ENCODE data around the gene SSTR4. TPM values are rescaled to one million over a fixed set of nuclear protein-coding genes. Genes with fewer than 3 reads are reported as not detected.

SSTR4 gene
- total RNA-seq, 1 donor from 2014 or later, result not detected

GRCh38 chr20:23031346-23031745, 3.8 kb upstream of the SSTR4 start:
- Histone ChIP-seq H3K27ac (no peak overlapping the region), H3K27me3 (peaks cover 9% of the 10 kb centered on the region), H3K9me3 (no peaks in the 10 kb centered on the region), H3K36me3 (no peaks in the 10 kb centered on the region), H3K4me1 (peaks cover 3% of the 10 kb centered on the region), H3K4me3 (no peak overlapping the region)
- intact Hi-C loops (cut with DNase I), result no loop called here
- TF ChIP-seq, protein P1, sequence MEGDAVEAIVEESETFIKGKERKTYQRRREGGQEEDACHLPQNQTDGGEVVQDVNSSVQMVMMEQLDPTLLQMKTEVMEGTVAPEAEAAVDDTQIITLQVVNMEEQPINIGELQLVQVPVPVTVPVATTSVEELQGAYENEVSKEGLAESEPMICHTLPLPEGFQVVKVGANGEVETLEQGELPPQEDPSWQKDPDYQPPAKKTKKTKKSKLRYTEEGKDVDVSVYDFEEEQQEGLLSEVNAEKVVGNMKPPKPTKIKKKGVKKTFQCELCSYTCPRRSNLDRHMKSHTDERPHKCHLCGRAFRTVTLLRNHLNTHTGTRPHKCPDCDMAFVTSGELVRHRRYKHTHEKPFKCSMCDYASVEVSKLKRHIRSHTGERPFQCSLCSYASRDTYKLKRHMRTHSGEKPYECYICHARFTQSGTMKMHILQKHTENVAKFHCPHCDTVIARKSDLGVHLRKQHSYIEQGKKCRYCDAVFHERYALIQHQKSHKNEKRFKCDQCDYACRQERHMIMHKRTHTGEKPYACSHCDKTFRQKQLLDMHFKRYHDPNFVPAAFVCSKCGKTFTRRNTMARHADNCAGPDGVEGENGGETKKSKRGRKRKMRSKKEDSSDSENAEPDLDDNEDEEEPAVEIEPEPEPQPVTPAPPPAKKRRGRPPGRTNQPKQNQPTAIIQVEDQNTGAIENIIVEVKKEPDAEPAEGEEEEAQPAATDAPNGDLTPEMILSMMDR (IDR thresholded peaks at IDR 0.05), result no peak
- no peak for DNase-seq
- no peak for ATAC-seq

DNA sequence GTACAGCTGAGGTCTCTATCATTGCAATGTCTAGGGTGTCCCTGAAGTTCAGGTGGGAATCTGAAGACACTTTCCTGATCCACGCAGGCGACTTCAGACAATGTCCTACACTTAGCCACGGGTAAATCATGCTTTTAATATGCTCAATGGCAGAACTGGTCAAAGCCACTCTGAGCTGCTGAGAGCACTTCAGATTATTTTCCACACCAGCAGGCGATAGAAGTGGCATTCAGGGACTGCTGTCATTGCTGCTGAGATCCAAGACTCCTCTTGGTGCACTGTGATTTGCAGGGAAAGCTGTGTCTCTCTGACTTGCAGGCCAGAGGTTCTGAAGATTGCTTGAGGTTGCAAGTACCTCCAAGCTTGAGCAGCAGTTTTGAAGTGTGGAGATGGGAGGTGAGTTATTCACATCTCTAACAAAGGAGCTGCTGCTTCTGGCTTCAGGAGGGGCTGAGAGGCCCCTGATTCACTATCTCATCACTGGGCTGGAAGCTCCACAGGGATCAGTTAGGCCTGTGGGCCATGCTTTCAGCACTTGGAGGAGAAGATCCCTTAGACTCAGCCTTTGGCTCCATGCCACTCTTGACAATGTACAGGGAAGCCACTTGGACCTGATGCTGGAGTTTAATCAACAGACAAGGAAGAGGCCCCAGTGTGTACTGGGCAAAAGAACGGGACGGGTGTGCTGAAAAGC, 2.9 kb upstream of the SSTR4 start:
- H3K4me3 ChIP-seq, result no peak overlapping the region

DNA sequence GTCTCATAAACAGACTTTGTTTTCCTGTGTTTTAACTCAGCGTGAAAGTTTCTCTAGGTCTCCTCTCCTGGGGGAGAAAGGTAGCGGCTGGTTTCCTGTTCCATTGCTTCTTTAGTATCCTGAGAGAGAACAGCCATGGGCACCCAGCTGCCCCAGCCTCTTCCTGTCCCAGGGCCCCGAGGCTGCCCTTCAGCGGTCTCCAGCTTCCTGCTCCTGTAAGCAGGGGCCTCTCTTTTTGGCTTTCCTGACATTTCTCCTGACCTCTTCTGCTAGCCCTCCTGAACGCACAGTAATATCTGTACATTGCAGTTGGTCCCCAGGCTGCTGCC, 2.4 kb upstream of the SSTR4 start:
- no peak for ATAC-seq
- TF ChIP-seq, protein P1 (IDR thresholded peaks at IDR 0.05), result no peak
- Histone ChIP-seq H3K27ac (no peak overlapping the region), H3K4me1 (no peaks in the 10 kb centered on the region), H3K4me3 (no peak overlapping the region), H3K36me3 (no peaks in the 10 kb centered on the region), H3K9me3 (no peaks in the 10 kb centered on the region), H3K27me3 (peaks cover 16% of the 10 kb centered on the region)
- intact Hi-C loops (cut with DNase I), result no loop called here
- DNase-seq, result no peak

More for the DNA sequence above, 2.9 kb upstream of the SSTR4 start:
- H3K27ac ChIP-seq, result no peak overlapping the region
- TF ChIP-seq, protein P1 (IDR thresholded peaks at IDR 0.05), result no peak
- no peaks in the 10 kb centered on the region for H3K36me3 ChIP-seq
- no peaks in the 10 kb centered on the region for H3K9me3 ChIP-seq
- ATAC-seq (no peak), DNase-seq (no peak)
- H3K4me1 ChIP-seq, result peaks cover 3% of the 10 kb centered on the region
- intact Hi-C loops (cut with DNase I), result no loop called here
- peaks cover 16% of the 10 kb centered on the region for H3K27me3 ChIP-seq

DNA sequence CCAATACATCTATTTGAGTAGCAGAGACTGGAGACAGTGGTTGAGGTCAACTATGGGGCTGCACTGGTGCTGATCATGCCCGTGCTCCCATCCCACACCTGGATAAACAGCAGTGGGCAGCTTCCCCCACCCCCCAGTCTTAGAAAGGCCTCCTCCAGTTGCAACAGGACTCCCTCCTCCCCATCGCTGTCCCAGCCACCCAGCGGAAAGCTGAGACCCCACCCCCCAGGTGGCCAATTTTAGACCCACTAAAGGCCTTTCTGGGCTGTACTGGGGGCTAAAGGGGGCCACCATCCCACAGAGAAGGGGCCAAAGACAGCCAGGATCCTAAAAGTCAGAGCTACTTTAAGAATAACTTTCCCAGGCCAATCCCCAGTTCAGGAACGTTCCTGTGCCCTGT, 1.2 kb upstream of the SSTR4 start:
- Histone ChIP-seq H3K27ac (no peak overlapping the region), H3K36me3 (no peaks in the 10 kb centered on the region), H3K4me1 (no peaks in the 10 kb centered on the region), H3K27me3 (peaks cover 16% of the 10 kb centered on the region), H3K9me3 (no peaks in the 10 kb centered on the region), H3K4me3 (no peak overlapping the region)
- ATAC-seq (no peak), DNase-seq (no peak)
- intact Hi-C loops (cut with DNase I), result no loop called here
- TF ChIP-seq, protein P1 (IDR thresholded peaks at IDR 0.05), result no peak

DNA sequence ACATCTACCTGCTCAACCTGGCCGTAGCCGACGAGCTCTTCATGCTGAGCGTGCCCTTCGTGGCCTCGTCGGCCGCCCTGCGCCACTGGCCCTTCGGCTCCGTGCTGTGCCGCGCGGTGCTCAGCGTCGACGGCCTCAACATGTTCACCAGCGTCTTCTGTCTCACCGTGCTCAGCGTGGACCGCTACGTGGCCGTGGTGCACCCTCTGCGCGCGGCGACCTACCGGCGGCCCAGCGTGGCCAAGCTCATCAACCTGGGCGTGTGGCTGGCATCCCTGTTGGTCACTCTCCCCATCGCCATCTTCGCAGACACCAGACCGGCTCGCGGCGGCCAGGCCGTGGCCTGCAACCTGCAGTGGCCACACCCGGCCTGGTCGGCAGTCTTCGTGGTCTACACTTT, 619 bp downstream of the SSTR4 start:
- intact Hi-C loops (cut with DNase I), result no loop called here

More for the DNA sequence above, 619 bp downstream of the SSTR4 start:
- Histone ChIP-seq H3K4me1 (no peaks in the 10 kb centered on the region), H3K27ac (no peak overlapping the region), H3K9me3 (no peaks in the 10 kb centered on the region), H3K27me3 (peaks cover 22% of the 10 kb centered on the region), H3K36me3 (no peaks in the 10 kb centered on the region), H3K4me3 (no peak overlapping the region)
- DNase-seq (no peak), ATAC-seq (no peak)
- TF ChIP-seq, protein P1 (IDR thresholded peaks at IDR 0.05), result no peak

Data from upper lobe of right lung (tissue), 1 donor.